ENCODE data around the gene MRPS6. TPM values are rescaled to one million over a fixed set of nuclear protein-coding genes. Genes with fewer than 3 reads are reported as not detected.

The MRPS6 gene
- total and polyA plus RNA-seq, 2 of the 13 experiments (the other 11 are each of a cell fraction or from before 2014, with no cell fraction given) = 14.2 to 26.9 TPM

DNA sequence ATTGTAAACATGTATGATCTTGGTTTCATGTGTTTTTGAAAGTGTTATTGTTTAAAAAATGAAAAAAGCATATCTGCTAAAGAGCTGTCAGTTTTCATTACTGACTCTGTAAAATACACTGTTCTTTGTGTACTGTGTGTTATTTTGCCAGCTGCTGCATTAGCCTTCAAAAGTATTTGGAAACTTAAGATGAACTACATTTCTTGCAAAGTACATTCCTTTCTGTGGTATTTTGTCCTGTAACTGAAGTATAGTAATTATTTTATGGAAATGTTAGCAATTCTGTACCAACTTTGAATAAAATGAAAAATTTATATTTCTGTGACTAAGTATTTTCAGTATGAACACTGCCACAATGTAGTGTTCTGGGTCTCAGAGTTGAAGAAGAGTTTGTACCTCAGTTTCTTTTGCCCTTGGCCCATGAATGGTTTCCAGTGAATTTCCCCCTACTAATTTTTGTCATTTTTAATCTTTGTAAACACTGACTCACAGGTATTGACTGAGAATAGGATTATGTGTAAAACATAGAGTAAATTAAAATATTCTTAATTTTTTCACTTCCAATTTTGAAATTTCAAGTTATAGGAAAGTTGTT is 32.7 kb downstream of the MRPS6 start:
- Histone ChIP-seq H2AFZ (ENCODE audit: low read length) (no peak overlapping the region), H3K27ac (ENCODE audit: extremely low read length, insufficient read depth, low read length) (no peak overlapping the region), H3K27me3 (ENCODE audit: control insufficient read depth in 1 of 2, insufficient read depth in 2 of 2, low read length in 2 of 2) (no peaks in the 10 kb centered on the region), H3K9ac (ENCODE audit: insufficient read depth, low read depth, low read length) (no peak overlapping the region), H3K4me1 (ENCODE audit: insufficient read depth, low read length) (no peaks in the 10 kb centered on the region), H4K20me1 (ENCODE audit: insufficient read depth, low read length) (no peaks in the 10 kb centered on the region), H3K4me2 (ENCODE audit: low read depth, low read length) (no peak overlapping the region), H3K36me3 (replicated peaks in 1 of 2; ENCODE audit: control insufficient read depth in 1 of 2, insufficient read depth in 2 of 2, low read length in 2 of 2) (peaks cover 0 to 4% of the 10 kb centered on the region in 2 experiments; a peak in 1 of 5 replicates), H3K4me3 (replicated peaks in 1 of 3; ENCODE audit: insufficient read depth in 1 of 3, low read depth in 2 of 3, low read length in 3 of 3) (no peak overlapping the region), H3K9me3 (ENCODE audit: low read length) (no peaks in the 10 kb centered on the region), H3K79me2 (ENCODE audit: insufficient read depth, low read length) (peaks cover 6% of the 10 kb centered on the region)
- intact Hi-C loops (cut with micrococcal nuclease; ENCODE audit: unreplicated experiment) = no loop called here
- TF ChIP-seq ISL2 (CRISPR knock-in tag; IDR thresholded peaks at IDR 0.05) (no peak), THYN1 (CRISPR knock-in tag; IDR thresholded peaks at IDR 0.05; ENCODE audit: borderline replicate concordance, low read depth) (no peak), SNAPC5 (CRISPR knock-in tag; IDR thresholded peaks at IDR 0.05; ENCODE audit: borderline replicate concordance) (no peak), TEAD3 (CRISPR knock-in tag; optimal IDR thresholded peaks at IDR 0.05; ENCODE audit: borderline replicate concordance) (no peak), ZNF713 (CRISPR knock-in tag; IDR thresholded peaks at IDR 0.05) (no peak), ZNF569 (CRISPR knock-in tag; IDR thresholded peaks at IDR 0.05; ENCODE audit: borderline replicate concordance) (no peak), FOXK1 (CRISPR knock-in tag; IDR thresholded peaks at IDR 0.05; ENCODE audit: borderline replicate concordance, low read depth) (no peak), CEBPB (IDR thresholded peaks at IDR 0.05; ENCODE audit: borderline replicate concordance, low read depth, low read length) (no peak), RBM39 (IDR thresholded peaks at IDR 0.05; ENCODE audit: low read depth, low read length, poor library complexity, severe bottlenecking) (no peak)
- TF ChIP-seq, protein P1, sequence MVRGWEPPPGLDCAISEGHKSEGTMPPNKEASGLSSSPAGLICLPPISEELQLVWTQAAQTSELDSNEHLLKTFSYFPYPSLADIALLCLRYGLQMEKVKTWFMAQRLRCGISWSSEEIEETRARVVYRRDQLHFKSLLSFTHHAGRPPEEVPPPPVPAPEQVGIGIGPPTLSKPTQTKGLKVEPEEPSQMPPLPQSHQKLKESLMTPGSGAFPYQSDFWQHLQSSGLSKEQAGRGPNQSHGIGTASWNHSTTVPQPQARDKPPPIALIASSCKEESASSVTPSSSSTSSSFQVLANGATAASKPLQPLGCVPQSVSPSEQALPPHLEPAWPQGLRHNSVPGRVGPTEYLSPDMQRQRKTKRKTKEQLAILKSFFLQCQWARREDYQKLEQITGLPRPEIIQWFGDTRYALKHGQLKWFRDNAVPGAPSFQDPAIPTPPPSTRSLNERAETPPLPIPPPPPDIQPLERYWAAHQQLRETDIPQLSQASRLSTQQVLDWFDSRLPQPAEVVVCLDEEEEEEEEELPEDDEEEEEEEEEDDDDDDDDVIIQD (CRISPR knock-in tag; IDR thresholded peaks at IDR 0.05; ENCODE audit: low read depth) = no peak
- TF ChIP-seq, protein P2, sequence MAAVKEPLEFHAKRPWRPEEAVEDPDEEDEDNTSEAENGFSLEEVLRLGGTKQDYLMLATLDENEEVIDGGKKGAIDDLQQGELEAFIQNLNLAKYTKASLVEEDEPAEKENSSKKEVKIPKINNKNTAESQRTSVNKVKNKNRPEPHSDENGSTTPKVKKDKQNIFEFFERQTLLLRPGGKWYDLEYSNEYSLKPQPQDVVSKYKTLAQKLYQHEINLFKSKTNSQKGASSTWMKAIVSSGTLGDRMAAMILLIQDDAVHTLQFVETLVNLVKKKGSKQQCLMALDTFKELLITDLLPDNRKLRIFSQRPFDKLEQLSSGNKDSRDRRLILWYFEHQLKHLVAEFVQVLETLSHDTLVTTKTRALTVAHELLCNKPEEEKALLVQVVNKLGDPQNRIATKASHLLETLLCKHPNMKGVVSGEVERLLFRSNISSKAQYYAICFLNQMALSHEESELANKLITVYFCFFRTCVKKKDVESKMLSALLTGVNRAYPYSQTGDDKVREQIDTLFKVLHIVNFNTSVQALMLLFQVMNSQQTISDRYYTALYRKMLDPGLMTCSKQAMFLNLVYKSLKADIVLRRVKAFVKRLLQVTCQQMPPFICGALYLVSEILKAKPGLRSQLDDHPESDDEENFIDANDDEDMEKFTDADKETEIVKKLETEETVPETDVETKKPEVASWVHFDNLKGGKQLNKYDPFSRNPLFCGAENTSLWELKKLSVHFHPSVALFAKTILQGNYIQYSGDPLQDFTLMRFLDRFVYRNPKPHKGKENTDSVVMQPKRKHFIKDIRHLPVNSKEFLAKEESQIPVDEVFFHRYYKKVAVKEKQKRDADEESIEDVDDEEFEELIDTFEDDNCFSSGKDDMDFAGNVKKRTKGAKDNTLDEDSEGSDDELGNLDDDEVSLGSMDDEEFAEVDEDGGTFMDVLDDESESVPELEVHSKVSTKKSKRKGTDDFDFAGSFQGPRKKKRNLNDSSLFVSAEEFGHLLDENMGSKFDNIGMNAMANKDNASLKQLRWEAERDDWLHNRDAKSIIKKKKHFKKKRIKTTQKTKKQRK (IDR thresholded peaks at IDR 0.05; ENCODE audit: low read length) = no peak
- POLR2A ChIA-PET = no interaction called here
- ATAC-seq = no peak
- in situ Hi-C loops (cut with HindIII; ENCODE audit: extremely low pct_ligation_motif_present, low pct_unique_long_range_greater_than_20kb) = no loop called here
- no peak for FAIRE-seq
- CTCF ChIA-PET (ENCODE audit: low intra/inter-chr PET ratio, low total read pairs) = no interaction called here
- DNase-seq (ENCODE audit: low spot score) = no peak
- BruUV-seq (replicated peaks) = no TSS peak

Data from HepG2 (cell line).